GM12878 (cell line): ENCODE results near the gene C11orf52. TPM values are rescaled to one million over a fixed set of nuclear protein-coding genes. Genes with fewer than 3 reads are reported as not detected.

ENCODE experiments used
- CBFB ChIP-seq: IDR thresholded peaks from 2 replicates; pipeline ENCODE4 v1.6.1; 2016; ENCODE audit warnings: antibody characterized with exemption, low read depth
- CUX1 ChIP-seq: IDR thresholded peaks from 2 replicates; pipeline ENCODE4 v1.6.1; 2012; ENCODE audit warnings: improper control_type of control experiment, low read depth, low read length; ENCODE audit not compliant: insufficient replicate concordance
- ESRRA ChIP-seq: IDR thresholded peaks from 2 replicates; pipeline ENCODE4 v1.6.1; 2012; ENCODE audit warnings: mild to moderate bottlenecking, low read length, improper control_type of control experiment
- ETV6 ChIP-seq, 2 experiments: fragments of 450-650 bp in 1 of 2; IDR thresholded peaks in 1 of 2; conservative IDR thresholded peaks in 1 of 2; 2 replicates each; pipeline ENCODE4 v1.6.1; 2014; ENCODE audit warnings: antibody characterized with exemption in 1 of 2, borderline replicate concordance in 1 of 2, low read depth in 1 of 2, mild to moderate bottlenecking in 1 of 2, moderate library complexity in 1 of 2
- FOXM1 ChIP-seq: IDR thresholded peaks from 2 replicates; pipeline ENCODE4 v1.6.1; 2012; ENCODE audit warnings: low read depth, mild to moderate bottlenecking, inconsistent platforms, low read length, moderate library complexity
- GABPA ChIP-seq: IDR thresholded peaks from 2 replicates; pipeline ENCODE4 v1.6.1; 2014; ENCODE audit warnings: antibody characterized with exemption, low read depth, mild to moderate bottlenecking, inconsistent platforms
- IKZF2 ChIP-seq, 2 experiments: fragments of 450-650 bp; IDR thresholded peaks; 2 replicates each; pipeline ENCODE4 v1.6.1; 2017; ENCODE audit warnings: mild to moderate bottlenecking in 2 of 2, moderate library complexity in 2 of 2
- MTA3 ChIP-seq: IDR thresholded peaks from 2 replicates; pipeline ENCODE4 v1.6.1; 2012; ENCODE audit warnings: low read length, inconsistent platforms, borderline replicate concordance
- NFYA ChIP-seq: IDR thresholded peaks from 2 replicates; pipeline ENCODE4 v1.6.1; 2011; ENCODE audit warnings: low read depth, mild to moderate bottlenecking, low read length, improper control_type of control experiment, borderline replicate concordance
- PAX5 ChIP-seq: IDR thresholded peaks from 2 replicates; pipeline ENCODE4 v1.6.1; 2011; ENCODE audit warnings: low read depth, low read length, borderline replicate concordance
- RB1 ChIP-seq: fragments of 450-650 bp; formaldehyde crosslinking; IDR thresholded peaks from 2 replicates; pipeline ENCODE4 v1.6.1; 2017; ENCODE audit warnings: mild to moderate bottlenecking, borderline replicate concordance
- SP1 ChIP-seq: IDR thresholded peaks from one replicate; pipeline ENCODE4 v1.6.1; 2011; ENCODE audit warnings: low read depth, low read length
- SREBF1 ChIP-seq: IDR thresholded peaks from 2 replicates; pipeline ENCODE4 v1.6.1; 2012; ENCODE audit warnings: mild to moderate bottlenecking, low read length
- TARDBP ChIP-seq: IDR thresholded peaks from 2 replicates; pipeline ENCODE4 v1.6.1; 2016; ENCODE audit warnings: borderline replicate concordance
- YBX1 ChIP-seq: fragments of 450-650 bp; IDR thresholded peaks from 2 replicates; pipeline ENCODE4 v1.6.1; 2016; ENCODE audit warnings: antibody characterized with exemption
- ZNF592 ChIP-seq: fragments of 450-650 bp; IDR thresholded peaks from 2 replicates; pipeline ENCODE4 v1.6.1; 2017; ENCODE audit warnings: mild to moderate bottlenecking, moderate library complexity
- ZSCAN29 ChIP-seq: fragments of 450-650 bp; IDR thresholded peaks from 2 replicates; pipeline ENCODE4 v1.6.1; 2017; ENCODE audit warnings: mild to moderate bottlenecking, moderate library complexity
- polyA plus RNA-seq, 11 experiments: library from polyadenylated mRNA; depleted of rRNA in 4 of 11; unstranded in 6 of 11; stranded (reverse) in 5 of 11; fragments of >200 nt; fragmentation: Nextera tagmentation in 4 of 11; fragmentation: Illumina TruSeq in 1 of 11; extraction: Ambion mirVana in 4 of 11; extraction: Trizol in 1 of 11; gene quantifications; 1 replicate in 1 of 11; 2 replicates in 10 of 11; pipeline versions ENCODE4 v1.2.1 to v1.2.3, GENCODE V29; 2011 to 2016; ENCODE audit warnings: inconsistent platforms in 2 of 11, missing spikeins in 2 of 11, low read depth in 1 of 11
- total RNA-seq, 4 experiments: library from RNA; depleted of rRNA in 3 of 4; stranded (reverse); fragments of >200 nt in 3 of 4; fragmentation: Illumina TruSeq in 1 of 4; extraction: Trizol in 1 of 4; gene quantifications; 2 replicates each; pipeline versions ENCODE4 v1.2.1 to v1.2.3, GENCODE V29; 2013 to 2021
- TF ChIP-seq, protein P1 (sequence below): fragments of 150-350 bp; IDR thresholded peaks from 2 replicates; pipeline ENCODE4 v1.6.1; 2014; ENCODE audit warnings: mild to moderate bottlenecking, low read depth, low read length

The C11orf52 gene
- total and polyA plus RNA-seq, 10 of the 15 experiments (the other 5 are each of a cell fraction or from before 2014, with no cell fraction given): not detected

GRCh38 chr11:111870886-111871692 is 47.6 kb upstream of the C11orf52 start, which contains the start of gene ALG9 (continued):
- no peak for TF ChIP-seq ZNF592
- TF ChIP-seq MTA3: 0 out of 2 replicates have a peak, but pooled peaks have one; percentile 62
- no peak for TF ChIP-seq SREBF1
- TF ChIP-seq ZSCAN29: no peak
- no peak for TF ChIP-seq ESRRA
- TF ChIP-seq GABPA: no peak
- TF ChIP-seq RB1: peak; percentile 96
- no peak for TF ChIP-seq CBFB
- TF ChIP-seq ETV6 (conservative IDR thresholded peaks at IDR 0.05 in 1 of 2, IDR thresholded peaks at IDR 0.05 in 1 of 2; ENCODE audit: borderline replicate concordance in 1 of 2, low read depth in 1 of 2): no peak
- TF ChIP-seq, protein P1, sequence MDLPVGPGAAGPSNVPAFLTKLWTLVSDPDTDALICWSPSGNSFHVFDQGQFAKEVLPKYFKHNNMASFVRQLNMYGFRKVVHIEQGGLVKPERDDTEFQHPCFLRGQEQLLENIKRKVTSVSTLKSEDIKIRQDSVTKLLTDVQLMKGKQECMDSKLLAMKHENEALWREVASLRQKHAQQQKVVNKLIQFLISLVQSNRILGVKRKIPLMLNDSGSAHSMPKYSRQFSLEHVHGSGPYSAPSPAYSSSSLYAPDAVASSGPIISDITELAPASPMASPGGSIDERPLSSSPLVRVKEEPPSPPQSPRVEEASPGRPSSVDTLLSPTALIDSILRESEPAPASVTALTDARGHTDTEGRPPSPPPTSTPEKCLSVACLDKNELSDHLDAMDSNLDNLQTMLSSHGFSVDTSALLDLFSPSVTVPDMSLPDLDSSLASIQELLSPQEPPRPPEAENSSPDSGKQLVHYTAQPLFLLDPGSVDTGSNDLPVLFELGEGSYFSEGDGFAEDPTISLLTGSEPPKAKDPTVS: no peak
- no peak for TF ChIP-seq NFYA
- no peak for TF ChIP-seq CUX1
- no peak for TF ChIP-seq PAX5
- no peak for TF ChIP-seq FOXM1
- no peak for TF ChIP-seq YBX1
- no peak for TF ChIP-seq SP1
- TF ChIP-seq TARDBP: no peak
- TF ChIP-seq IKZF2 (IDR thresholded peaks at IDR 0.05): peak in 1 of 2 experiments; percentile 42; a peak in 2 of 4 replicates
